ENCODE results near the gene ZNF20.

The ZNF20 gene

GRCh38 chr19:12139885-12140544 lies at the start of gene ZNF20:
ZNF20 (minus strand) TSS chr19:12140350; CDS start chr19:12140182, 168 bp downstream.
- peak; percentile 88 for DNase-seq

GRCh38 chr19:12187625-12188024 lies 47.5 kb upstream of the ZNF20 start:
- DNase-seq: no peak

GRCh38 chr19:12180377-12180776 lies 40.2 kb upstream of the ZNF20 start:
- DNase-seq: no peak

- no peak for DNase-seq
Measured at GRCh38 chr19:12166626-12167025, 26.5 kb upstream of the ZNF20 start.

GRCh38 chr19:12163826-12164225 lies 23.7 kb upstream of the ZNF20 start:
- no peak for DNase-seq

- peak; percentile 92 for DNase-seq
Measured at GRCh38 chr19:12162882-12163806, 23.0 kb upstream of the ZNF20 start, which contains the start of gene ZNF136. ZNF136 (plus strand) TSS chr19:12163096; CDS start chr19:12163204, 108 bp downstream.

GRCh38 chr19:12162513-12162881 lies 22.3 kb upstream of the ZNF20 start:
- DNase-seq: no peak

GRCh38 chr19:12159773-12160414 lies 19.7 kb upstream of the ZNF20 start:
- no peak for DNase-seq

- DNase-seq: no peak
Measured at GRCh38 chr19:12156223-12157058, 16.3 kb upstream of the ZNF20 start, which contains the start of gene ZNF625. ZNF625 (minus strand) TSS chr19:12156734; CDS start chr19:12156558, 176 bp downstream.

- DNase-seq: no peak
Measured at GRCh38 chr19:12155324-12155860, 15.2 kb upstream of the ZNF20 start.

- DNase-seq: no peak
Measured at GRCh38 chr19:12145348-12145747, 5.2 kb upstream of the ZNF20 start.

- no peak for DNase-seq
Measured at GRCh38 chr19:12141405-12141736, 1.2 kb upstream of the ZNF20 start.

- DNase-seq: peak; percentile 82
Measured at GRCh38 chr19:12140545-12141404, 625 bp upstream of the ZNF20 start.

GRCh38 chr19:12139269-12139668 lies 881 bp downstream of the ZNF20 start:
- no peak for DNase-seq

GRCh38 chr19:12137221-12137940 lies 2.8 kb downstream of the ZNF20 start:
- DNase-seq: no peak

- no peak for DNase-seq
Measured at GRCh38 chr19:12133069-12133468, 7.1 kb downstream of the ZNF20 start.

GRCh38 chr19:12126707-12127106 lies 13.4 kb downstream of the ZNF20 start:
- DNase-seq: no peak

- no peak for DNase-seq
Measured at GRCh38 chr19:12117201-12117970, 22.8 kb downstream of the ZNF20 start.

GRCh38 chr19:12113121-12113520 lies 27.0 kb downstream of the ZNF20 start:
- DNase-seq: no peak

GRCh38 chr19:12112701-12113100 lies 27.4 kb downstream of the ZNF20 start:
- DNase-seq: no peak

All from DMS153 (cell line).